CD4-positive, alpha-beta T cell treated with Interleukin-15 for 4 hours (primary cell): ENCODE measurements around the gene ANXA6.
A peak's percentile ranks its signal among the peaks of the same experiment; 100 is the strongest.

Experiments
- DNase-seq: peaks from one replicate; pipeline ENCODE4 v3.0.0-alpha.2; 2020; ENCODE audit warnings: low spot score

ANXA6 gene

GRCh38 chr5:151080613-151081430 lies 76.8 kb downstream of the ANXA6 start, which contains the start of gene TNIP1:
Gene TNIP1 (minus strand): TSS chr5:151081034. CDS start chr5:151065095, 15,939 bp downstream.
- peak; percentile 95 for DNase-seq

- DNase-seq, result no peak
Observed at GRCh38 chr5:151079838-151080612, 77.6 kb downstream of the ANXA6 start.

GRCh38 chr5:151078490-151079262 lies 78.9 kb downstream of the ANXA6 start:
- peak; percentile 78 for DNase-seq

- no peak for DNase-seq
Observed at GRCh38 chr5:151077967-151078366, 79.6 kb downstream of the ANXA6 start.

GRCh38 chr5:151077419-151077818 lies 80.2 kb downstream of the ANXA6 start:
- no peak for DNase-seq

- DNase-seq, result no peak
Observed at GRCh38 chr5:151076616-151077015, 81.0 kb downstream of the ANXA6 start.

- DNase-seq, result no peak
Observed at GRCh38 chr5:151075698-151076331, 81.8 kb downstream of the ANXA6 start.

GRCh38 chr5:151074557-151074956 lies 83.0 kb downstream of the ANXA6 start:
- DNase-seq, result no peak

GRCh38 chr5:151073280-151073679 lies 84.3 kb downstream of the ANXA6 start:
- no peak for DNase-seq

GRCh38 chr5:151072630-151073025 lies 85.0 kb downstream of the ANXA6 start:
- DNase-seq, result no peak

GRCh38 chr5:151071848-151072629 lies 85.5 kb downstream of the ANXA6 start:
- no peak for DNase-seq

- DNase-seq, result no peak
Observed at GRCh38 chr5:151071021-151071420, 86.6 kb downstream of the ANXA6 start.

GRCh38 chr5:151070449-151070848 lies 87.1 kb downstream of the ANXA6 start:
- DNase-seq, result no peak

GRCh38 chr5:151068433-151069197 lies 89.0 kb downstream of the ANXA6 start:
- DNase-seq, result no peak

- DNase-seq, result no peak
Observed at GRCh38 chr5:151067632-151068432, 89.7 kb downstream of the ANXA6 start.

GRCh38 chr5:151066920-151067319 lies 90.7 kb downstream of the ANXA6 start:
- no peak for DNase-seq

GRCh38 chr5:151065609-151066008 lies 92.0 kb downstream of the ANXA6 start:
- no peak for DNase-seq

GRCh38 chr5:151064916-151065499 lies 92.6 kb downstream of the ANXA6 start:
- DNase-seq, result no peak
